22Rv1 (cell line): Measurements from ENCODE around the gene GRM7.

ENCODE experiments used
- H3K27ac ChIP-seq: fragments of 450-650 bp; 2 replicates; pipeline ENCODE4 v1.5.1; 2017
- ZFX ChIP-seq: fragments of 450-650 bp; IDR thresholded peaks from 2 replicates; pipeline ENCODE4 v1.6.1; 2017; ENCODE audit warnings: antibody characterized with exemption, borderline replicate concordance
- TF ChIP-seq, protein P1 (sequence below): fragments of 450-650 bp; IDR thresholded peaks from 2 replicates; pipeline ENCODE4 v1.5.1; 2017; ENCODE audit warnings: mild to moderate bottlenecking

GRM7 gene

DNA sequence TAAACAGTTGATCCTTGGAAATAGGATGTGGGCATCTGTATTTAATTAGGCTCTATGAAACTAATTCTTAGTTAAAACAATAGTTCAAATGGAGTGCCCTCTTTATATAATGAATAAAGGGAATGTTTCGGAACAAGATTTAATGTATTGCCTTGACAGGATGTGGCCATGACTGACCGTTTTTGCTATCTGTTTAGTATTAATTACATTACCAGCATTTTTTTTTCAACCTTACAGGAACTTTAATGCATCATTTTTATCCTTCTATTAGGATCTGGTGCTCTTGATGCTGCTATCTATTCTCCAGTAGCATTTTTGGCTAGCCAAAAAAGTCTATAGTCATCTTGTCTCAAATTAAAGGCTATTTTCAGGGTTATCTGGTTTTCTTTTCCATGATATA lies 340.9 kb downstream of the GRM7 start:
- TF ChIP-seq ZFX, result no peak
- TF ChIP-seq, protein P1, sequence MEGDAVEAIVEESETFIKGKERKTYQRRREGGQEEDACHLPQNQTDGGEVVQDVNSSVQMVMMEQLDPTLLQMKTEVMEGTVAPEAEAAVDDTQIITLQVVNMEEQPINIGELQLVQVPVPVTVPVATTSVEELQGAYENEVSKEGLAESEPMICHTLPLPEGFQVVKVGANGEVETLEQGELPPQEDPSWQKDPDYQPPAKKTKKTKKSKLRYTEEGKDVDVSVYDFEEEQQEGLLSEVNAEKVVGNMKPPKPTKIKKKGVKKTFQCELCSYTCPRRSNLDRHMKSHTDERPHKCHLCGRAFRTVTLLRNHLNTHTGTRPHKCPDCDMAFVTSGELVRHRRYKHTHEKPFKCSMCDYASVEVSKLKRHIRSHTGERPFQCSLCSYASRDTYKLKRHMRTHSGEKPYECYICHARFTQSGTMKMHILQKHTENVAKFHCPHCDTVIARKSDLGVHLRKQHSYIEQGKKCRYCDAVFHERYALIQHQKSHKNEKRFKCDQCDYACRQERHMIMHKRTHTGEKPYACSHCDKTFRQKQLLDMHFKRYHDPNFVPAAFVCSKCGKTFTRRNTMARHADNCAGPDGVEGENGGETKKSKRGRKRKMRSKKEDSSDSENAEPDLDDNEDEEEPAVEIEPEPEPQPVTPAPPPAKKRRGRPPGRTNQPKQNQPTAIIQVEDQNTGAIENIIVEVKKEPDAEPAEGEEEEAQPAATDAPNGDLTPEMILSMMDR, result no peak
- H3K27ac ChIP-seq, result no peak overlapping the region

DNA sequence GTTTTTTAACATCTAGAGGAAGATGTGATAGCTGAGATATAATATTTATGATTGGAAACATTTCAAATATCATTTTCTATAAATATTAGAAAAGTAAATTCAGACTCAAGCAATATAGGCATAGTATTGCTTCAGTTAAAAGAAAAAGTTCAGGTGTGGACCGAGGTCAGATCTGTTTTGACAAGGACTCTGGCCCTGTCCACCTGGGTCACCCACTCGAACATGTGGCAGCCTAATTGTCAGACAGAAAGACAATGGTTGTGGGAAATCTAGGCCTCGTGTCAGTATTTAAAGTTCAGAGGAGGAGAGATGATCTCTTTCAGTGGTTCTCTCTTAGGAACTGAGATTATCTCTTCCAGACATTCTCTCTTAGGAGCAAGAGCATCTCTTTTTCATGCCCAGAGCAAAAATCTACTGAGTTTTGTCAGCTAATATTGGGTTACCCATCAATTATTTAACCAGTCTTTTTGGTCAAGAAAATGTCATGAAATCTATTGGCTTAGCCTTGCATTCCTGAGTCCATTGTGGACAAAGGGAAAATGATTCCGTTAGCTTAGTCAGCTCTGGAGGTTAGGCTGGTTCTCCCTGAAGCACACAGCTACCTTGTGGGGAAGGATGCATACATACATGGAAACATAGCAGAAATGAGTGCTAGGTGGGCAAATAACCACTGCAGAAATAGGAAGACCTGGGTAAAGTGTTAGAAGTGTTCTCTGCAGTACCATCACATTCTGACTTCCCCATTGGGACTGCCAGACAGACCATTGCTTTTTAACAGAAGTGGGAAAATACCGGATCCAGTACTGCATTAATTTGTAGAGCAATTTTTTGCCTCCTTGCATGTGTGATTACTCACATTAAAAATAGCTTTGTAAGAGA lies 343.3 kb downstream of the GRM7 start:
- TF ChIP-seq, protein P1, result no peak
- no peak for TF ChIP-seq ZFX
- H3K27ac ChIP-seq, result no peak overlapping the region

DNA sequence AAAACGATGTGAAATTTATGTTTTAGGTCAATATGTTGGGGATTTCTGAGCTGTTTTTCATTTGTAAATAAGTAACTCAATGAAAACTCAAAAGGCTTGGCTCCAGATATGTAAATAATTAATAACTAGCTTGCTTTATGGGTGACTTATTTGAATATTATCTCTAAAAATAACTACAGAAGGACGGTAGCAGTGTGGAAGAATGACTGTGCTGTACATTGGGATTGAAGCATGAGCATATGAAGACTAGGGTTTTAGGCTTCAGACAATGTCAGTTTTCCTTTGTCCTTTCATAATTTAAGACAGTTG lies 343.9 kb downstream of the GRM7 start:
- no peak for TF ChIP-seq ZFX
- TF ChIP-seq, protein P1, result no peak
- H3K27ac ChIP-seq, result no peak overlapping the region

DNA sequence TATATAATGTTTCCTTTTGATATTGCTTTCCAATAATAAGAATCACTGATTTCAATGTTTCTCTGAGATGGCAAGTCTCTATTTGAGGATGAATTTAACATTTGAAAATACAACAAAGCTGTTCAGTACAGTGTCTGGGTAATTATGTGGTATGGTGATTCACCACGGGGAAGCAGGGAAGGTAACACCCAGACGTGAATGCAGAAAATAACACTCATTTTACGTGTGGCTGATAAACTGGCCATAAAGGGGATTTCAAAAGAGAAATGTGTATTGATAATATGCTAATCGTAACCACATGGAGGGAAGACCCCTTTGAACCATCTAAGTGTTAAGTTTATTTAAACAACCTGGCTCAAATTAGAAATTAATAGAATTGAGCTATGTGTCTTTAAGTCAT lies 344.6 kb downstream of the GRM7 start:
- H3K27ac ChIP-seq, result no peak overlapping the region
- TF ChIP-seq, protein P1, result no peak
- TF ChIP-seq ZFX, result no peak

DNA sequence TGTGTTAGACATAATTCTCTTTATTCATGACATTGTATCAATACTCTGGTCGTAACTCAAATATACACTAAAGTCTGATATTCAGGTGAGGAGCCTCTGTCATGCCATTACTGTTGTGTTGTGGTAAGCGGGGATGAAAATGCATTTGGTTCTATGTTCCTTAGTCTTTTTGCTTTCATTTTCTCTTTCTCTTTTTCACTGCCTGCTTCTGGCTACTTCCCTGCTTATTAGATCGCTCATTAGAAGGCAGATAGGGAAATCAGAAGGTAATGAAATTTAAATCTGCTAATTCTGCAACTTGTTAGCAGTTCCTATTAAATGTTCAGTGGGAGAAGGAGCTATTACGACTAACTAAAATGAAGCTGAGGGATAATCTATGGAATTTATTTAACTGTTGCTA lies 345.0 kb downstream of the GRM7 start:
- H3K27ac ChIP-seq, result no peak overlapping the region
- TF ChIP-seq ZFX, result no peak
- TF ChIP-seq, protein P1, result no peak

DNA sequence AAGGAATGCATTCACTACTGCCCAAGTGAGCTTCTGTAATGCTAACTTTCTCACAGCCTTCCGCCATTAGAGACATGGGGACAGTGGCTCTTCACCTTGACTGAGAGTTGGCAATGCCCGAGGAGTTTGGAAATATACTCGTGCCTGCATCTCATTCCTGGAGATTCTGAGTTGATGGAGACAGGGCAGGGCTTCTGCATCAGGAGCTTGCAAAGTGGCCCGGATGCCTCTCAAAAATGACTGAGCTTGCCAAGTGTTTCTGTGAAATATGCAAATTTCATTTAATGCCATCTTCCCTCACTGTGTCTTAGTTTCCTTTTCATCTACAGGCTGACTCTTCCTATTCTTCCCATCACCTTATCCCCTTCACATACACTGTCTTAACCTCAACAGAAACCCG lies 346.2 kb downstream of the GRM7 start:
- no peak for TF ChIP-seq ZFX
- TF ChIP-seq, protein P1, result no peak
- no peak overlapping the region for H3K27ac ChIP-seq

DNA sequence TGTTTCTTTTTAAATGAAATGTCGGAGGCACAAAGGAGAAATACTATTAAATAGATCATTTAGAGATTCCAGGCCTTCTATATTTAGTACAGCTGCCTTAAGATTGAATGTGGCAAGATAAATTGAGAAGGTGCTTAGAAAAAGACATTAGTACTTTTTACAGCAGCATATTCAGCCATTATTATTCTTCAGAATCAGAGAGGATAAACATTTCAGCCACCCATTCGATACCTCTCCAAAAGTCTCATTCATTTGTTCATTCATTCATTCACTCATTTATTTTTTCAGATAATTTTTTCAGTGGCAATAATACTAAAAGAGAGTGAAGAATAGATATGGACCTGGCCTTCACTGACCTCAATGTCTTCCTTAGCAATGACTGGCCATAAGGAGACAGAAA lies 347.0 kb downstream of the GRM7 start:
- no peak overlapping the region for H3K27ac ChIP-seq
- TF ChIP-seq, protein P1, result no peak
- no peak for TF ChIP-seq ZFX
